GM12874 (cell line): ENCODE measurements around the gene RPL37A.

Source experiments
- TF ChIP-seq, protein P1 (sequence below): IDR thresholded peaks from 2 replicates; pipeline ENCODE4 v1.5.1; 2011; ENCODE audit warnings: low read depth, mild to moderate bottlenecking, control low read depth, low read length, moderate library complexity; ENCODE audit not compliant: insufficient read depth

RPL37A gene

DNA sequence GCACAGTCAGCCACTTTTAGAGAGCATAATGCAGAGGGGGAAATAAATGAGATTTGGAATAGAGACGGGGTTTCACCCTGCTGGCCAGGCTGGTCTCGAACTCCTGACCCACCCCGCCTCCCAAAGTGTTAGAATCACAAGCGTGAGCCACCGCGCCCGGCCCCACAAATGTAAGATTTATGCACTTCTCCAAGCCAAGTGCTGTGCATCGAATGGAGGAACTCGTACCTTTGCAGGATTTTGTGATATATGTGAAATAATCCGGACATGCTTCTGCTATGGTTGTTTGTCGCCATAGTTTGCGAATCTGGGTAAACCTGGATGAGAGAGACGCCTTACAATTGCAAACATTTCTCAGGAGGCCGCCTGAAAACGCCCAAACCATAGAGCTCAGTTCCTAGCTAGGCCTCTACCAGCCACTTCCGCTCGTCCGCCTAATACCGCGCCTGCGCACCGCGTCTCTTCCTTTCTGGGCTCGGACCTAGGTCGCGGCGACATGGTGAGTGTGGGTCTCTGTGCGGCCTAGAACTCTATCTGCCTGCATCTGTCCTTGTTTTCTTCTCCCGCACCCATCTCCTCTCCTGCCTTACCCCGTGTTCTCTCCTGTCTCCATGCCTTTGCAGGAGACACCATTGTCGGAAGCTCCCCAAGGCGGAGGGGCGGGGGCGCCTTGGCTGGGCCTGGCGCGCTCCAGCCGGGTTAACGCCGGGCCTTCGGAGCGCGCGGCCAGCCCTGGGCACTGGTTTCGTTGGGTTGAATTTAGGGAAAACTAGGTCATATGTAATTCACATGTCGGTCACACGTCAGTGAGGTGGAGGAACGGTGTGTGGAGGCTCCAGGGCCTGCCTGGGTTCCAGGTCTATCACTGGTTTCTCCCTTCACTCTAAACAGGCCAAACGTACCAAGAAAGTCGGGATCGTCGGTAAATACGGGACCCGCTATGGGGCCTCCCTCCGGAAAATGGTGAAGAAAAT lies at the start of gene RPL37A:
Gene RPL37A (plus strand): TSS at position 466 of the 974 bp plus-strand sequence. CDS start 31 bp downstream, at position 497.
- TF ChIP-seq, protein P1, sequence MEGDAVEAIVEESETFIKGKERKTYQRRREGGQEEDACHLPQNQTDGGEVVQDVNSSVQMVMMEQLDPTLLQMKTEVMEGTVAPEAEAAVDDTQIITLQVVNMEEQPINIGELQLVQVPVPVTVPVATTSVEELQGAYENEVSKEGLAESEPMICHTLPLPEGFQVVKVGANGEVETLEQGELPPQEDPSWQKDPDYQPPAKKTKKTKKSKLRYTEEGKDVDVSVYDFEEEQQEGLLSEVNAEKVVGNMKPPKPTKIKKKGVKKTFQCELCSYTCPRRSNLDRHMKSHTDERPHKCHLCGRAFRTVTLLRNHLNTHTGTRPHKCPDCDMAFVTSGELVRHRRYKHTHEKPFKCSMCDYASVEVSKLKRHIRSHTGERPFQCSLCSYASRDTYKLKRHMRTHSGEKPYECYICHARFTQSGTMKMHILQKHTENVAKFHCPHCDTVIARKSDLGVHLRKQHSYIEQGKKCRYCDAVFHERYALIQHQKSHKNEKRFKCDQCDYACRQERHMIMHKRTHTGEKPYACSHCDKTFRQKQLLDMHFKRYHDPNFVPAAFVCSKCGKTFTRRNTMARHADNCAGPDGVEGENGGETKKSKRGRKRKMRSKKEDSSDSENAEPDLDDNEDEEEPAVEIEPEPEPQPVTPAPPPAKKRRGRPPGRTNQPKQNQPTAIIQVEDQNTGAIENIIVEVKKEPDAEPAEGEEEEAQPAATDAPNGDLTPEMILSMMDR = no peak

DNA sequence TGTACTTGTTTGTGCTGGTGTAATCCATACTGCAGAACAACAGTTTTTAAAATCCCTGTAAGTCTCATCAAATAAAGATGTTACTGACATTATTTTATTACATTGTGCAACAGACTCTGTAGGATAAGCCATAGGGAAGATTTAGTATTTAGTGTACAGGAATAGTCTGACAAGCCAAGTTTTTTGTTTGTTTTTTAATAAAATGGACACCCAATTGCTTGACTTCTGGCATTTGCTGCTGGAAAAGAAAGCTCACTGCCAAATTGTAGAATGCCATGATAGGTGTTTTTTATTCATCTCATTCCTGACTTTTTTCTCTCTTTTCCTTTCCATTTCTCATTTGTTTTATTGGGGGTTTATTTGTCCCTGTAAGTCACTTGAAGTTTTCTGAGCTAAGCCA lies 48.3 kb upstream of the RPL37A start:
- TF ChIP-seq, protein P1 = no peak

DNA sequence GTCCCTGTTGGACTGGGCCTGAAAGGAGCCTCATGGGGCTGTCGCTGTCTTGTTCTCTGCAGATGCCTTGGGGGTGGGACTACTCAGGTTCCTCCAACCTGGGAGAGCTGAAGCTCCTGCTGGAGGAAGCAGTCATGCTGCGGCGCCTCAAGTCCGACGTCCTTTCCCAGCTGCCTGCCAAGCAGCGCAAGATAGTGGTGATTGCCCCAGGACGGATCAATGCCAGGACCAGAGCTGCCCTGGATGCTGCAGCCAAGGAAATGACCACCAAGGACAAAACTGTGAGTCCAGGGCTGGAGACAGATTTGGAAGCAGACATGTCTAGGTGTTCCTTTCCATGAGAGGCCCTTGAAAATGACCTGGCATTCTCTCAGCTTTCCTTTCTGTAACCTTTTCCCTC lies 47.9 kb upstream of the RPL37A start:
- TF ChIP-seq, protein P1 = no peak

DNA sequence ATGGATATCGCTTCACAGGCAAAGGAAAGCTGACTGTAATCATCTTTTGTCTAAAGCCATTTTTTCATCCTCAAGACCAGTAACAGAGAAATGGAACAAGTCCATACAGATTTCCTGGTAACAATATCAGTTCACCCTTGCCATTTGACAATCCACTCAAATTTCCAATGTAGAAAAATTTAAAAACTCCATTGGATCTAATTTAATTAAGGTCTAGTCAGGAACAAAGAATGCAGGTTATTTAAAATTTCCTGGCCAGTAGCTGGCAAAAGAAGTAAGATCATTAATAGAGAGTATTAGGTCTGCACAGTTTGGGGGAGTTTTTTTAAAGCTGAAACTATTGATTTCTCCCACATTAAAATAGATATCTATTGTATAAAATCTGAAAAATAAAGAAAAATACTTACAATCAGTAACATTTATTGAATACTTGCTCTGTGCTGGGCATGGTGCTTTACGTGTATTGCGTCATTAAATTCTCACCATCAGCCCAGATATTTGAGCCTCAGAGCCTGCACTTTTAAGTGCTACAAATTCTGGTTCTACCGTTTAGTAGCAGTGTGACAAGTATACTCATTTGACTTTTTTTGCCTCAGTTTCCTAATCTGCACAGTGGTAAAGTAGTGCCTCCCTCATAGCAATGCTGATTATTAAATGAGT lies 44.6 kb upstream of the RPL37A start:
- TF ChIP-seq, protein P1 = no peak

DNA sequence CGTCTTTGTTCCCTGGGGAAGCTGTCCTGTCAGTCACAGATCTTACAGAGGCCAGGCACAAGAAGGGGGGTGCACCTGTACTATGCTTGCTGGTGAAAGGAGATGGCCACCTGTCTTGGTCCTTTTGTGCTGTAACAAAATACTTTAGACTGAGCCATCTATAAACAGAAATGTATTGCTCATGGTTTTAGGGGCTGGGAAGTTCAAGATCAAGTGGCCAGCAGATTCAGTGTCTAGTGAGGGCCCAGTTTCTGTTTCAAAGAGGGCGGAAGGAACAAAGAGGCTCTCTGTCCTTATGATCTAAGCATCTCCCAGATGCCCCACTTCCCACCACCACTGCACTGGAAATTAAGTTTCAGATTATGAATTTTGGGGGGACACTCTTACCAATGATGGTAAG lies 35.5 kb upstream of the RPL37A start:
- TF ChIP-seq, protein P1 = no peak

DNA sequence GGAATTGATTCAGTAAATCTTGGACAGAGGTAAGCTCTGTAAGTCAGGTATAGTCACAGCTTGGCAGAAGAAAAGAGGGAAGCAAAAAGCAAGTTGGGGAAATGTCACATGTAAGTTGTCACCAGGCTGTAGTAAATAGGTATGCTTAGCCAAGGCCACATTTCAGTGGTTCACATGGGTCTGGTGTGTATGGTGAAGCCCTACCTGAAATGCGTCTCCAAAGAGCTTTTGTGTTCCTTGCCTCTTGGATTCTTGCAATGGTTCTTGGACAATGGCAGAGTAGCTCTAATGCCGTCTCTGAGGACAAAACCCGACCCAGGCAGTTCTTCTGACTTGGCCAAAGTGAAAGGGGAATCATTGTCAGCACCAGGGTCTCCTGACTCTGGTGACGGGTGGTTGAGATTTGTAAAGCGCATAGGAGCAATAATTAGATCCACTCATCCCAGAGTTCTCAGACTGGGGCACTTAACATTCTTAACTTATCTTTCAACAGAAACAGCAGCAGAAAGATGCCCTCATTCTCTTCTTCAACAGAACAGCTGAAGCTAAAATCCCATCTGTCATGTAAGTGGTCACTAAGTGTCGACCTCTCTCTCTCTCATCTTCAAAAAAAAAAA lies 34.4 kb upstream of the RPL37A start:
- TF ChIP-seq, protein P1 = no peak
